H1 (cell line): ENCODE data around the gene RTN4IP1. TPM values are rescaled to one million over a fixed set of nuclear protein-coding genes. Genes with fewer than 3 reads are reported as not detected.

ENCODE experiments used
- CTCF ChIA-PET: fragments of 300-600 bp; sonication (Branson Sonifier 250); formaldehyde crosslinking; loops from one replicate; lab custom pipeline; 2021; ENCODE audit not compliant: partially characterized antibody; lab: Charles Lee
- POLR2A ChIA-PET: fragments of 300-600 bp; sonication (Branson Sonifier 250); formaldehyde crosslinking; loops from one replicate; lab custom pipeline; 2021; ENCODE audit warnings: inconsistent platforms; ENCODE audit not compliant: partially characterized antibody; lab: Charles Lee
- DNase-seq, 2 experiments: peaks; one replicate each; pipeline versions ENCODE4 v3.0.0 to v3.0.0-alpha.2; 2010 to 2022; ENCODE audit warnings: low spot score in 2 of 2, low read depth in 1 of 2, mixed read lengths in 1 of 2
- FAIRE-seq: peaks from 2 replicates; lab custom pipeline; 2011; peaks lifted over from hg19 to GRCh38; lab: Jason Lieb, UNC
- H2AFZ ChIP-seq: 2 replicates; pipeline ENCODE4 v1.8.1; 2012; ENCODE audit warnings: low read length, inconsistent platforms
- H2AK5ac ChIP-seq: 2 replicates; pipeline ENCODE4 v1.6.1; 2013; ENCODE audit warnings: low read depth, low read length
- H2BK120ac ChIP-seq: replicated peaks from 2 replicates; pipeline ENCODE3; 2013; ENCODE audit warnings: low read depth, low read length, inconsistent platforms
- H2BK12ac ChIP-seq: 2 replicates; pipeline ENCODE4 v1.6.1; 2013; ENCODE audit warnings: low read depth, low read length
- H2BK15ac ChIP-seq: 2 replicates; pipeline ENCODE4 v1.6.1; 2013; ENCODE audit warnings: low read length
- H2BK20ac ChIP-seq: 2 replicates; pipeline ENCODE4 v1.6.1; 2013; ENCODE audit warnings: low read length
- H2BK5ac ChIP-seq: 2 replicates; pipeline ENCODE4 v1.6.1; 2013; ENCODE audit warnings: low read depth, low read length
- H3K14ac ChIP-seq: 2 replicates; pipeline ENCODE4 v1.6.1; 2013; ENCODE audit warnings: inconsistent platforms; ENCODE audit not compliant: insufficient read length
- H3K18ac ChIP-seq: 2 replicates; pipeline ENCODE4 v1.6.1; 2013; ENCODE audit warnings: low read length; ENCODE audit errors: extremely low read depth
- H3K23ac ChIP-seq: 2 replicates; pipeline ENCODE4 v1.6.1; 2013; ENCODE audit warnings: inconsistent platforms; ENCODE audit not compliant: insufficient read length
- H3K23me2 ChIP-seq: 2 replicates; pipeline ENCODE4 v1.6.1; 2013; ENCODE audit warnings: low read depth, low read length
- H3K27ac ChIP-seq: 2 replicates; pipeline ENCODE4 v1.6.1; 2011; ENCODE audit warnings: low read depth, low read length, inconsistent platforms
- H3K27me3 ChIP-seq, 4 experiments: replicated peaks in 1 of 4; 1 replicate in 1 of 4; 2 replicates in 3 of 4; pipeline versions ENCODE4 v1.6.1 to v1.8.1; 2011 to 2013; ENCODE audit warnings: low read length in 3 of 4, mild to moderate bottlenecking in 3 of 4, inconsistent platforms in 2 of 4, mixed read lengths in 2 of 4, moderate library complexity in 1 of 4; ENCODE audit not compliant: control insufficient read depth in 3 of 4, insufficient read depth in 3 of 4; ENCODE audit errors: extremely low read depth in 1 of 4
- H3K36me3 ChIP-seq, 4 experiments: 2 replicates each; pipeline versions ENCODE4 v1.6.1 to v1.8.1; 2011 to 2013; ENCODE audit warnings: mild to moderate bottlenecking in 4 of 4, low read length in 3 of 4, moderate library complexity in 2 of 4, control low read depth in 1 of 4, inconsistent platforms in 1 of 4; ENCODE audit not compliant: insufficient read depth in 4 of 4, control insufficient read depth in 2 of 4
- H3K4ac ChIP-seq: replicated peaks from 2 replicates; pipeline ENCODE3; 2013; ENCODE audit warnings: low read length, low read depth, mixed read lengths, inconsistent platforms; ENCODE audit not compliant: insufficient read length
- H3K4me1 ChIP-seq, 4 experiments: replicated peaks in 1 of 4; 1 replicate in 1 of 4; 2 replicates in 3 of 4; pipeline versions ENCODE4 v1.6.1 to v1.8.1; 2011 to 2013; ENCODE audit warnings: low read length in 3 of 4, inconsistent platforms in 2 of 4, mixed read lengths in 1 of 4; ENCODE audit not compliant: insufficient read depth in 4 of 4, control insufficient read depth in 3 of 4
- H3K4me2 ChIP-seq, 2 experiments: 2 replicates each; pipeline versions ENCODE4 v1.6.1 to v1.8.1; 2011 to 2013; ENCODE audit warnings: low read depth in 2 of 2, low read length in 2 of 2, control low read depth in 1 of 2, inconsistent platforms in 1 of 2, mild to moderate bottlenecking in 1 of 2; ENCODE audit not compliant: insufficient read depth in 1 of 2
- H3K4me3 ChIP-seq, 4 experiments: fragments of 200-600, 300-600 bp in 1 of 4; sonication (generic), shearing (Covaris generic), sonication (Bioruptor Twin) in 1 of 4; 2 replicates each; pipeline versions ENCODE4 v1.5.1 to v1.8.1; 2011 to 2016; ENCODE audit warnings: low read length in 4 of 4, low read depth in 3 of 4, control low read depth in 2 of 4, inconsistent platforms in 2 of 4, mild to moderate bottlenecking in 2 of 4, mixed read lengths in 1 of 4, moderate library complexity in 1 of 4; ENCODE audit not compliant: insufficient read depth in 2 of 4; ENCODE audit errors: extremely low read depth in 1 of 4
- H3K56ac ChIP-seq: replicated peaks from 2 replicates; pipeline ENCODE3; 2013; ENCODE audit warnings: low read depth, mild to moderate bottlenecking, mixed read lengths, low read length, inconsistent platforms; ENCODE audit not compliant: insufficient read length
- H3K79me1 ChIP-seq: 2 replicates; pipeline ENCODE4 v1.6.1; 2013; ENCODE audit warnings: low read depth, low read length, control low read depth
- H3K79me2 ChIP-seq, 2 experiments: 2 replicates each; pipeline versions ENCODE4 v1.6.1 to v1.8.1; 2012 to 2013; ENCODE audit warnings: low read length in 2 of 2, mild to moderate bottlenecking in 2 of 2, inconsistent platforms in 1 of 2; ENCODE audit not compliant: insufficient read depth in 2 of 2, control insufficient read depth in 1 of 2
- H3K9ac ChIP-seq, 4 experiments: replicated peaks in 1 of 4; 1 replicate in 1 of 4; 2 replicates in 3 of 4; pipeline versions ENCODE4 v1.6.1 to v1.8.1; 2011 to 2013; ENCODE audit warnings: low read depth in 3 of 4, low read length in 3 of 4, control low read depth in 2 of 4, mild to moderate bottlenecking in 2 of 4, moderate library complexity in 2 of 4, inconsistent platforms in 1 of 4; ENCODE audit errors: extremely low read depth in 1 of 4
- H3K9me3 ChIP-seq, 2 experiments: 2 replicates each; pipeline versions ENCODE4 v1.6.1 to v1.8.1; 2012 to 2013; ENCODE audit warnings: mild to moderate bottlenecking in 2 of 2, moderate library complexity in 2 of 2, control low read depth in 1 of 2, inconsistent platforms in 1 of 2, low read depth in 1 of 2, low read length in 1 of 2, mixed read lengths in 1 of 2; ENCODE audit not compliant: insufficient read depth in 2 of 2
- H4K20me1 ChIP-seq, 2 experiments: replicated peaks in 1 of 2; 2 replicates each; pipeline versions ENCODE3 to v1.8.1; 2011 to 2013; ENCODE audit warnings: inconsistent platforms in 2 of 2, low read length in 2 of 2, mild to moderate bottlenecking in 1 of 2; ENCODE audit not compliant: insufficient read depth in 2 of 2, control insufficient read depth in 1 of 2
- H4K5ac ChIP-seq: 2 replicates; pipeline ENCODE4 v1.6.1; 2013; ENCODE audit warnings: low read length, low read depth, mixed read lengths, inconsistent platforms; ENCODE audit not compliant: insufficient read length
- H4K8ac ChIP-seq: 2 replicates; pipeline ENCODE4 v1.8.0; 2013; ENCODE audit warnings: mild to moderate bottlenecking, moderate library complexity, low read length, inconsistent platforms; ENCODE audit not compliant: insufficient read depth; ENCODE audit errors: extremely low read depth
- H4K91ac ChIP-seq: replicated peaks from 2 replicates; pipeline ENCODE3; 2013; ENCODE audit warnings: low read length, mixed read lengths, inconsistent platforms; ENCODE audit not compliant: insufficient read length
- GABPA ChIP-seq: IDR thresholded peaks from 2 replicates; pipeline ENCODE4 v1.6.1; 2011; ENCODE audit warnings: mild to moderate bottlenecking, low read length, moderate library complexity, borderline replicate concordance; ENCODE audit not compliant: insufficient read depth
- JUN ChIP-seq: IDR thresholded peaks from 2 replicates; pipeline ENCODE4 v1.6.1; 2011; ENCODE audit warnings: low read depth, mild to moderate bottlenecking, improper control_type of control experiment, low read length
- SP4 ChIP-seq: IDR thresholded peaks from 2 replicates; pipeline ENCODE4 v1.6.1; 2012; ENCODE audit warnings: low read length, inconsistent platforms
- TAF7 ChIP-seq: optimal IDR thresholded peaks from 2 replicates; pipeline ENCODE3; 2011; ENCODE audit warnings: low read depth, mild to moderate bottlenecking, inconsistent platforms, low read length, moderate library complexity, borderline replicate concordance
- WGBS, 2 experiments: shearing (Covaris generic) in 1 of 2; methylation state at CpG; one replicate each; pipeline versions ENCODE4 v1.1.6 to v1.1.7; 2013 to 2015; ENCODE audit warnings: low lambda C conversion rate in 2 of 2, mixed read lengths in 2 of 2, inconsistent platforms in 1 of 2, low coverage in 1 of 2, missing lambda C conversion rate in 1 of 2; ENCODE audit not compliant: insufficient replicate concordance in 2 of 2, insufficient coverage in 1 of 2, insufficient read length in 1 of 2; ENCODE audit errors: extremely low coverage in 1 of 2, missing lambda C conversion rate in 1 of 2; 5-methylcytosine and 5-hydroxymethylcytosine counted together
- polyA plus RNA-seq, 7 experiments: library from polyadenylated mRNA; depleted of rRNA in 3 of 7; stranded (reverse) in 5 of 7; unstranded in 2 of 7; fragments of >200 nt in 5 of 7; fragments of 200-250 nt in 2 of 7; gene quantifications; 1 replicate in 5 of 7; 2 replicates in 1 of 7; 4 replicates in 1 of 7; pipeline versions ENCODE4 v1.2.1 to v1.2.3, GENCODE V29; 2011 to 2013; ENCODE audit warnings: missing spikeins in 2 of 7, mixed read lengths in 2 of 7
- total RNA-seq: library from RNA; stranded (reverse); fragmentation: NEBNext Ultra II Directional; extraction: Animal tissue kit (Norgen Biotek cat#: 25700); gene quantifications from 2 replicates; pipeline ENCODE4 v1.2.1, GENCODE V29; 2021

RTN4IP1 gene
- total and polyA plus RNA-seq, 2 of the 8 experiments (the other 6 are each of a cell fraction or from before 2014, with no cell fraction given) = 14.6 to 19.5 TPM

DNA sequence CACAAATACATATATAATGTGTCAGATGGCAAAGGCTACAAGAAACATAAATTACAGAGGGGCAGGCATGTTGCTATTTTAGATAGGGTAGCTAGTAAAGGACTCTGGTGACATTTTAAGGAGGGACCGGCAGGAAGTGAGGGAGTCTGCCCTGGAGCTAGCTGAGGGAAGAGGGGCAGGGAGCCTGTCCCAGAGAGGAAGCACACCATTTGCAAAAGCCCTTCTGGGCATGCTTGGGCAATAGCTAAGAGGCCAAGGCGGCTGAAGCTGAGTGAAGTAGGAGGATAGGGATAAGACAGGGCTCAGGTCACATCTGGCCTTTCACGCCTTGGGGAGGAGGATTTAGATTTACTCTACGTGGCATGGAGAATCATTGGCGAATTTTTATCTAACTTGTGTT, 96.2 kb downstream of the RTN4IP1 start:
- TF ChIP-seq TAF7 (no peak), JUN (no peak), SP4 (no peak), GABPA (no peak)
- Histone ChIP-seq H2BK120ac (no peak overlapping the region), H3K4ac (no peak overlapping the region), H4K8ac (no peak overlapping the region), H3K4me3 (no peak overlapping the region), H3K79me1 (no peaks in the 10 kb centered on the region), H3K27ac (no peak overlapping the region), H4K5ac (no peak overlapping the region), H3K79me2 (no peaks in the 10 kb centered on the region), H2BK12ac (no peak overlapping the region), H4K20me1 (no peaks in the 10 kb centered on the region), H2AK5ac (no peak overlapping the region), H3K27me3 (no peaks in the 10 kb centered on the region), H2BK5ac (no peak overlapping the region), H2BK20ac (no peak overlapping the region), H3K36me3 (no peaks in the 10 kb centered on the region), H3K14ac (no peak overlapping the region), H3K23ac (no peak overlapping the region), H3K18ac (no peak overlapping the region), H3K4me2 (no peak overlapping the region), H3K4me1 (no peaks in the 10 kb centered on the region), H2BK15ac (no peak overlapping the region), H3K56ac (no peak overlapping the region), H2AFZ (no peak overlapping the region), H3K9me3 (no peaks in the 10 kb centered on the region), H3K23me2 (no peaks in the 10 kb centered on the region), H3K9ac (no peak overlapping the region), H4K91ac (no peak overlapping the region)
- 40% methylated on average over 4 of the region's 5 CpGs; no CpG with 5 or more reads in 1 of the 2 experiments for WGBS, 2 experiments
- DNase-seq (no peak), FAIRE-seq (no peak)
- POLR2A ChIA-PET = no interaction called here
- CTCF ChIA-PET = interaction anchor here (0.6 kb wide), 1 partner anchor 9 kb away, joined by 5 read pairs; no protein-coding TSS in a partner anchor
